Thyroid gland (tissue), 4 donors: ENCODE data around the gene KHDRBS1.

Experiments used
- CTCF ChIP-seq, 6 experiments: fragments of 200-600 bp in 3 of 6; fragments of 450-650 bp in 3 of 6; sonication (generic) in 3 of 6; IDR thresholded peaks; one replicate each; pipeline ENCODE4 v1.5.1; 2016 to 2019; ENCODE audit warnings: antibody characterized with exemption in 6 of 6, mild to moderate bottlenecking in 2 of 6, inconsistent platforms in 1 of 6, moderate library complexity in 1 of 6
- POLR2A ChIP-seq, 2 donors: fragments of 450-650 bp; IDR thresholded peaks; one replicate each; pipeline ENCODE4 v1.6.1; 2017; ENCODE audit warnings: antibody characterized with exemption in 2 of 2, mild to moderate bottlenecking in 2 of 2, moderate library complexity in 1 of 2

- no peak for TF ChIP-seq CTCF (IDR thresholded peaks at IDR 0.05)
- peak; percentile 87 to 89 for TF ChIP-seq POLR2A (IDR thresholded peaks at IDR 0.05)
Measured at GRCh38 chr1:32013386-32014198, at the start of gene KHDRBS1.
